SK-N-SH (cell line): ENCODE results near the gene OLFML2A. TPM values are rescaled to one million over a fixed set of nuclear protein-coding genes. Genes with fewer than 3 reads are reported as not detected.

Source experiments
- CTCF ChIA-PET: fragments of 300-600, 350-600 bp; formaldehyde crosslinking; extraction: SDS; loops from one replicate; lab custom pipeline; 2021; lab: Yijun Ruan, JAX
- POLR2A ChIA-PET: fragments of 350-600 bp; sonication (Branson Sonifier 250); formaldehyde crosslinking; extraction: SDS; loops from one replicate; lab custom pipeline; 2020; ENCODE audit warnings: antibody characterized with exemption, inconsistent platforms; lab: Yijun Ruan, JAX
- DNase-seq: peaks from one replicate; pipeline ENCODE4 v3.0.0; 2012
- H2AFZ ChIP-seq: fragments of 200-600 bp; sonication (generic); 2 replicates; pipeline ENCODE4 v1.8.1; 2016; ENCODE audit warnings: antibody characterized with exemption, mild to moderate bottlenecking, low read depth
- H3F3A ChIP-seq: fragments of 200-600 bp; sonication (generic); replicated peaks from 2 replicates; pipeline ENCODE3; 2016; ENCODE audit warnings: antibody characterized with exemption, mild to moderate bottlenecking; ENCODE audit not compliant: insufficient read depth
- H3K27ac ChIP-seq, 2 experiments: fragments of 200-500 bp in 1 of 2; fragments of 200-600 bp in 1 of 2; sonication (Bioruptor generic) in 1 of 2; sonication (generic), shearing (Covaris generic) in 1 of 2; 2 replicates each; pipeline versions ENCODE4 v1.5.1 to v1.6.1; 2014 to 2016; ENCODE audit warnings: low read depth in 2 of 2, inconsistent platforms in 1 of 2, low read length in 1 of 2, mild to moderate bottlenecking in 1 of 2, mixed read lengths in 1 of 2
- H3K27me3 ChIP-seq: fragments of 200-600 bp; sonication (generic), shearing (Covaris generic); 2 replicates; pipeline ENCODE4 v1.6.1; 2016; ENCODE audit warnings: mixed run types; ENCODE audit not compliant: insufficient read depth
- H3K36me3 ChIP-seq, 2 experiments: fragments of 200-500 bp in 1 of 2; fragments of 200-600 bp in 1 of 2; sonication (Bioruptor generic) in 1 of 2; sonication (generic) in 1 of 2; replicated peaks in 1 of 2; 2 replicates each; pipeline versions ENCODE3 to v1.5.1; 2014 to 2016; ENCODE audit warnings: low read length in 1 of 2, mild to moderate bottlenecking in 1 of 2; ENCODE audit not compliant: insufficient read depth in 2 of 2, control insufficient read depth in 1 of 2
- H3K4me1 ChIP-seq, 2 experiments: fragments of 200-500 bp in 1 of 2; fragments of 200-600 bp in 1 of 2; sonication (Bioruptor generic) in 1 of 2; sonication (generic), shearing (Covaris generic) in 1 of 2; 2 replicates each; pipeline versions ENCODE4 v1.5.1 to v1.6.1; 2014 to 2016; ENCODE audit warnings: low read depth in 1 of 2, low read length in 1 of 2, mixed run types in 1 of 2; ENCODE audit not compliant: insufficient read depth in 2 of 2, control insufficient read depth in 1 of 2
- H3K4me2 ChIP-seq: fragments of 200-600 bp; sonication (generic), shearing (Covaris generic); 2 replicates; pipeline ENCODE4 v1.6.1; 2017; ENCODE audit warnings: mixed run types
- H3K4me3 ChIP-seq, 2 experiments: fragments of 200-500 bp in 1 of 2; fragments of 200-600 bp in 1 of 2; sonication (Bioruptor generic) in 1 of 2; sonication (generic), shearing (Covaris generic) in 1 of 2; 2 replicates each; pipeline versions ENCODE4 v1.5.1 to v1.8.1; 2014 to 2016; ENCODE audit warnings: low read depth in 2 of 2, inconsistent platforms in 1 of 2, low read length in 1 of 2, mild to moderate bottlenecking in 1 of 2, mixed read lengths in 1 of 2, moderate library complexity in 1 of 2
- H3K79me2 ChIP-seq: fragments of 200-600 bp; sonication (generic); 2 replicates; pipeline ENCODE4 v1.8.1; 2017; ENCODE audit warnings: mild to moderate bottlenecking; ENCODE audit not compliant: insufficient read depth
- H3K9ac ChIP-seq: fragments of 200-600 bp; sonication (generic); 2 replicates; pipeline ENCODE4 v1.6.1; 2017; ENCODE audit warnings: mixed run types
- H3K9me2 ChIP-seq: fragments of 200-600 bp; sonication (generic); 2 replicates; pipeline ENCODE4 v1.6.1; 2017; ENCODE audit warnings: mixed run types
- H3K9me3 ChIP-seq: fragments of 200-600 bp; sonication (generic); 2 replicates; pipeline ENCODE4 v1.6.1; 2017; ENCODE audit warnings: mixed run types, mild to moderate bottlenecking, moderate library complexity
- H4K20me1 ChIP-seq: fragments of 200-600 bp; sonication (generic); 2 replicates; pipeline ENCODE4 v1.6.1; 2017; ENCODE audit warnings: mild to moderate bottlenecking, mixed run types; ENCODE audit not compliant: insufficient read depth
- CHD2 ChIP-seq: fragments of 150-350 bp; IDR thresholded peaks from 2 replicates; pipeline ENCODE4 v1.6.1; 2018; ENCODE audit warnings: low read length; ENCODE audit not compliant: partially characterized antibody
- CTCF ChIP-seq: fragments of 200-600 bp; sonication (generic); IDR thresholded peaks from 2 replicates; pipeline ENCODE4 v1.6.1; 2017; ENCODE audit warnings: antibody characterized with exemption, mild to moderate bottlenecking, moderate library complexity
- EZH2phosphoT487 ChIP-seq: fragments of 200-600 bp; sonication (generic); IDR thresholded peaks from 2 replicates; pipeline ENCODE4 v1.6.1; 2017; ENCODE audit warnings: low read depth, mixed run types, mild to moderate bottlenecking, antibody characterized with exemption, moderate library complexity, borderline replicate concordance
- FOXM1 ChIP-seq: IDR thresholded peaks from 2 replicates; pipeline ENCODE4 v1.4.0; 2012; ENCODE audit warnings: low read depth, mild to moderate bottlenecking
- GABPA ChIP-seq: IDR thresholded peaks from 2 replicates; pipeline ENCODE4 v1.4.0; 2012; ENCODE audit warnings: low read depth, mild to moderate bottlenecking
- GATA2 ChIP-seq: sonication (generic); formaldehyde crosslinking; IDR thresholded peaks from 2 replicates; pipeline ENCODE4 v1.5.0; 2020; ENCODE audit warnings: mild to moderate bottlenecking, missing genetic modification reagents
- MEF2A ChIP-seq: IDR thresholded peaks from 2 replicates; pipeline ENCODE4 v1.4.0; 2012; ENCODE audit warnings: low read depth, borderline replicate concordance
- NFIC ChIP-seq: IDR thresholded peaks from 2 replicates; pipeline ENCODE4 v1.4.0; 2012; ENCODE audit warnings: borderline replicate concordance
- RFX5 ChIP-seq: IDR thresholded peaks from 2 replicates; pipeline ENCODE4 v1.6.1; 2012; ENCODE audit warnings: mild to moderate bottlenecking, improper control_type of control experiment, low read length
- SIN3A ChIP-seq: IDR thresholded peaks from 2 replicates; pipeline ENCODE4 v1.6.1; 2012; ENCODE audit warnings: low read depth, mild to moderate bottlenecking, low read length, moderate library complexity, borderline replicate concordance
- TAF1 ChIP-seq: IDR thresholded peaks from 2 replicates; pipeline ENCODE4 v1.6.1; 2012; ENCODE audit warnings: low read depth, mild to moderate bottlenecking, low read length, moderate library complexity, borderline replicate concordance
- WGBS: methylation state at CpG from one replicate; pipeline ENCODE4 v1.1.6; 2017; ENCODE audit warnings: low lambda C conversion rate; 5-methylcytosine and 5-hydroxymethylcytosine counted together
- polyA plus RNA-seq, 3 experiments: library from polyadenylated mRNA; depleted of rRNA; stranded (reverse); fragments of >200 nt; gene quantifications; 2 replicates each; pipeline ENCODE4 v1.2.3, GENCODE V29; 2012
- TF ChIP-seq, protein P1 (sequence below): IDR thresholded peaks from 2 replicates; pipeline ENCODE4 v1.4.0; 2012; ENCODE audit warnings: low read depth, borderline replicate concordance

OLFML2A gene
- polyA plus RNA-seq, 1 of the 3 experiments (the other 2 are of a cell fraction): 7.7 TPM

DNA sequence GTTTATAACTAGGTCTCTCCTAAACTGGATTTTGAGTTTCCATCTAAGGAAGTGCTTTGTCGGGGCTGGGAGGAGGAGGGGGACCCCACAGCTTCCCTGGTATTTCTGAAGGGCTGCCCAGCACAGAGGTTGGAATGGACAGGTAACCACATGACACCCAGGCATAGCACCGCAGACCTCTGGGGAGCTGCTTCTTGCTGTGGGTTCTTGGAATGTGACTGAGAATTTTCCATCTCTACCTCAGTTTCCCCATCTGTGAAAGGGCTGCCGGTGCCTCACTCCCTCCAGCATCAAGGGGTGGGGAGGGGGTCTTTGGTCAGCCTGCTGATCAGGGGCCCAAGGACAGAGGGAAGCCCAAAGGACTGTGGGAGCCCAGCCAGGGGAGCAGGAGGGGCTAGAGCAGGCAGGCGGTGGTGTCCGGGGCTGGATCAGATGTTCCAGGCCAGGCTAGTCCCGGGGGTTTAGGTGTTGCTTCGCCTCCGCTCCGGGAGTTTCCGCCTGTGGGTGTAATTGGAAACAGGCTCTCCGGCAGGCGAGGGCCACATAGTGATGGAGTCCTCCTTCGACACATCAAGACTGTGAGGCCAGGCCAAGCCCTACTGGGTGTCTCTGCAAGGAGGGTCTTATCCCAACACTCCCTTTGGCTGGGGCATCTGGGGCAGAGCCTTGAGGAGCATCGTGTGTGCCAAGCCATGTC, 3.3 kb downstream of the OLFML2A start (continued):
- TF ChIP-seq CTCF: no peak
- TF ChIP-seq EZH2phosphoT487: no peak
- no peak for TF ChIP-seq NFIC
- TF ChIP-seq GABPA: no peak
- no peak for TF ChIP-seq RFX5
- TF ChIP-seq GATA2 (CRISPR knock-in tag): no peak
- TF ChIP-seq TAF1: no peak
- TF ChIP-seq, protein P1, sequence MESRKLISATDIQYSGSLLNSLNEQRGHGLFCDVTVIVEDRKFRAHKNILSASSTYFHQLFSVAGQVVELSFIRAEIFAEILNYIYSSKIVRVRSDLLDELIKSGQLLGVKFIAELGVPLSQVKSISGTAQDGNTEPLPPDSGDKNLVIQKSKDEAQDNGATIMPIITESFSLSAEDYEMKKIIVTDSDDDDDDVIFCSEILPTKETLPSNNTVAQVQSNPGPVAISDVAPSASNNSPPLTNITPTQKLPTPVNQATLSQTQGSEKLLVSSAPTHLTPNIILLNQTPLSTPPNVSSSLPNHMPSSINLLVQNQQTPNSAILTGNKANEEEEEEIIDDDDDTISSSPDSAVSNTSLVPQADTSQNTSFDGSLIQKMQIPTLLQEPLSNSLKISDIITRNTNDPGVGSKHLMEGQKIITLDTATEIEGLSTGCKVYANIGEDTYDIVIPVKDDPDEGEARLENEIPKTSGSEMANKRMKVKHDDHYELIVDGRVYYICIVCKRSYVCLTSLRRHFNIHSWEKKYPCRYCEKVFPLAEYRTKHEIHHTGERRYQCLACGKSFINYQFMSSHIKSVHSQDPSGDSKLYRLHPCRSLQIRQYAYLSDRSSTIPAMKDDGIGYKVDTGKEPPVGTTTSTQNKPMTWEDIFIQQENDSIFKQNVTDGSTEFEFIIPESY: no peak

DNA sequence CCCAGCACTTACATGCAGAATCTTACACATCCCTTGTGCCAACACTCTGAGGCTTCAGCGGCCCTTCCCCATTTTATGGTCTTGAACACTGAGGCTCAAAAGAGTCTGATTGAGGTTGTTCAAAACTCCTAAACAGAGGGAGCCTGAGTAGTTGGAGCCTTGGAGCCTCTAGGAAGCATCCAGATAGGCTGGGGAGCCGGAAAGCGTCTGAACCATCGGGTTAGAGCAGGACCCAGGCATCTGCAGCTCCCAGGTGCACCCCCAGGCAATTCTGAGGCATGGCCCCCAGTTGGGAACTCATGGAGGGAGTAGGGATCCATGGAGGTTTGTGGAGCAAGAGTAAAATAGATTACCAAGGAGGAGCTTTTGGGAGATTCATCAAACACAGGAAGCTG, 3.8 kb downstream of the OLFML2A start:
- Histone ChIP-seq H3K4me1 (peaks cover 3 to 14% of the 10 kb centered on the region in 2 experiments; a peak in 3 of 4 replicates), H3K9ac (no peak overlapping the region), H3K27ac (no peak overlapping the region), H3K9me2 (no peaks in the 10 kb centered on the region), H3K79me2 (no peaks in the 10 kb centered on the region), H3K36me3 (no peaks in the 10 kb centered on the region), H3K27me3 (no peaks in the 10 kb centered on the region), H3K9me3 (no peaks in the 10 kb centered on the region), H3K4me3 (no peak overlapping the region), H3K4me2 (no peak overlapping the region), H3F3A (peaks cover 10% of the 10 kb centered on the region), H4K20me1 (no peaks in the 10 kb centered on the region), H2AFZ (no peak overlapping the region)
- ChIA-PET POLR2A (no interaction called here), CTCF (interaction anchor here (2.7 to 16.2 kb wide), 2 partner anchors 8 to 67 kb away, joined by 14 to 1436 read pairs; partner anchors contain the start of genes ARPC5L, RPL35 and WDR38)
- WGBS: 100% methylated on average over 4 of the region's 4 CpGs
- no peak for TF ChIP-seq GATA2 (CRISPR knock-in tag)
- TF ChIP-seq GABPA: no peak
- no peak for TF ChIP-seq SIN3A
- no peak for TF ChIP-seq MEF2A
- TF ChIP-seq, protein P1: no peak
- TF ChIP-seq CHD2: no peak
- TF ChIP-seq FOXM1: no peak
- TF ChIP-seq NFIC: no peak
- DNase-seq: no peak
